SU-DHL-6 (cell line): ENCODE measurements around the gene HS3ST6.

ENCODE experiments used
- EZH2phosphoT487 ChIP-seq: fragments of 200-600 bp; sonication (generic), shearing (Covaris generic); conservative IDR thresholded peaks from 2 replicates; pipeline ENCODE4 v1.6.1; 2018; ENCODE audit warnings: mild to moderate bottlenecking, antibody characterized with exemption, low read length, moderate library complexity, mixed read lengths
- TF ChIP-seq, protein P1 (sequence below): fragments of 200-600 bp; sonication (generic); IDR thresholded peaks from one replicate; pipeline ENCODE4 v1.5.1; 2017; ENCODE audit warnings: antibody characterized with exemption, mild to moderate bottlenecking, low read length, moderate library complexity; ENCODE audit not compliant: insufficient read depth, poor library complexity, severe bottlenecking

DNA sequence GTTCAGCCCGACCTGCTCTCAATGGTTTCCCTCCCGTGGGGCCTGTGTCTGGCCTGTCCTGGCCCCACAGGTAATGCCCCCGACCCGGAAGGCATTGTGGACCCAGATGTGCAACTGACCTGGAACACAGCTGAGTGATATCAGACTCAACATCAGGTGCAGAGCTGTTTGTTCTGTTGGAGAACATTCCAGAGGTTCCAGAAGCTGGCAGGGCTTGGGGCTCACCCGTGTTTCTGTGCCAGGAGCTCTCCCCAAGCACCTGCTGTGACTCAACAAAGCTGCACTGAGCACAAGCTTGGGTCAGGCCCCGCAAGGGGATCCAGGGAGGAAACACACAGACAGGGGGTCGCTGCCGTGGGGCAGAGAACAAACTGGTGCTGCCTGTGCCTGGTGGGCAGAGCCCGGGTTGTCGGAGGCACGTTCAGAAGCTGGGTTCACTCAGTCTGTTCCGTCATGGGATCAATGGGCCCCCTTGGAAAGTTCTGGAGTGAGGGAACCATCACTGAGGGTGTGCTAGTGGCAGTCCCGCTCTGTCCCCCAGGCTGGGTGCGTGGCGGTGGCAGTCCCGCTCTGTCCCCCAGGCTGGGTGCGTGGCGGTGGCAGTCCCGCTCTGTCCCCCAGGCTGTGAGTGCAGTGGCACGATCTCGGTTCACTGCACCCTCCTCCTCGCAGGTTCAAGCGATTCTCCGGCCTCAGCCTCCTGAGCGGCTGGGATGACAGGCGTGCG is 22.1 kb downstream of the HS3ST6 start:
- TF ChIP-seq, protein P1, sequence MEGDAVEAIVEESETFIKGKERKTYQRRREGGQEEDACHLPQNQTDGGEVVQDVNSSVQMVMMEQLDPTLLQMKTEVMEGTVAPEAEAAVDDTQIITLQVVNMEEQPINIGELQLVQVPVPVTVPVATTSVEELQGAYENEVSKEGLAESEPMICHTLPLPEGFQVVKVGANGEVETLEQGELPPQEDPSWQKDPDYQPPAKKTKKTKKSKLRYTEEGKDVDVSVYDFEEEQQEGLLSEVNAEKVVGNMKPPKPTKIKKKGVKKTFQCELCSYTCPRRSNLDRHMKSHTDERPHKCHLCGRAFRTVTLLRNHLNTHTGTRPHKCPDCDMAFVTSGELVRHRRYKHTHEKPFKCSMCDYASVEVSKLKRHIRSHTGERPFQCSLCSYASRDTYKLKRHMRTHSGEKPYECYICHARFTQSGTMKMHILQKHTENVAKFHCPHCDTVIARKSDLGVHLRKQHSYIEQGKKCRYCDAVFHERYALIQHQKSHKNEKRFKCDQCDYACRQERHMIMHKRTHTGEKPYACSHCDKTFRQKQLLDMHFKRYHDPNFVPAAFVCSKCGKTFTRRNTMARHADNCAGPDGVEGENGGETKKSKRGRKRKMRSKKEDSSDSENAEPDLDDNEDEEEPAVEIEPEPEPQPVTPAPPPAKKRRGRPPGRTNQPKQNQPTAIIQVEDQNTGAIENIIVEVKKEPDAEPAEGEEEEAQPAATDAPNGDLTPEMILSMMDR, result no peak
- TF ChIP-seq EZH2phosphoT487, result no peak
